ENCODE results near the gene NCAPH2.

NCAPH2 gene

DNA sequence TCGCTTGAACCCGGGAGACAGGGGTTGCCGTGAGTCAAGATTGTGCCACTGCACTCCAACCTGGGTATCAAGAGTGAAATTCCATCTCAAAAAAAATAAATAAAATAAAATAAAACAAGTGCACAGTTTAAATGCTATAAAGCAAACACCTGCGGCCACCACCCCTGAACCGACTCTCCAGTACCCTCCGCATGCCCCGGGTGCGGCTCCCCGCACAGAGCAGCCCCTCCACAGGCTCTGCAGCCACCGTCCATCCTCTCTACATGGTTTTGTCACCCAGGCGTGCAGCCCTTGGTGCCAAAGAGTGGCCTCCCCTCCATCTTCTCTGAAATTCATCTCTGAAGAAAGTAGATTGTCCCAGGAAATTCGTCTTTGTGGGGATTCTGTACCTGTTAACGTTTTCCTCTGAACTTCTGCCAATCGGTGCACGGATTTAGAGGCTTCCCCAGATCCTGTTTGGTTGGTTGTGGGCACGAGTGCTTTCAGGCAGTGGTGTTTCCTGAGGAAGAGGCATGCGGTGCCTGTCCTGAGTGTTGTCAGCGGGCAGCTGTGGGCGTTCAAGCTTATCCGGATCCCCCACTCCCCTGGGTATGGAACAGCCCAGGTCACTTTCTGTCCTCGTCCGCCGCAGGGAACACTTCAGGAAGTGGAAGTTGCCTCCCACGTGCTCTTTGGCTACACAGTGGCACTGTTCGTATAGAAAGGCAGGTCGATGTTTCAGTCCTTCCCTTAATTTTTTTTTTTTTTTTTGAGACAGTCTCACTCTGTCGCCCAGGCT is 17.3 kb upstream of the NCAPH2 start:
- DNase-seq: peak in 1 of 2 experiments; percentile 33

DNA sequence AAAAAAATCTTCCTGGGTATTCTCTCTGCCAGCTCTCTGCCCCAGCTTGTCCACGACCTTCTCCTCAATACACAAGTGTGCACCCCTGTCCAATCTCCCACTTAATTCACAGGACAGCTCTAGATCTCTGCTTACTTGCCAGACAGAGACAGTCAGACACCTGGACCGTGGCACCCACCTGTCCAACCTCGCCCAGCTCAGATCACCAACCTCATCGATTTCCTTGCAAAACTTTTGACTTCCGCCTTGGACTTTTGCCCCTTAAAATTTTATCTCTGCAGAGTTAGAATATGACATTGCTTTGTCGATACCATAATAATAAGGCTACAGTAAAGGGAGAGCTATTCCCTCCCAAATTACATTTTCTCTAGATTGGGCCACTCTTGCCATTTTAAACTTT is 10.9 kb upstream of the NCAPH2 start:
- no peak for DNase-seq

DNA sequence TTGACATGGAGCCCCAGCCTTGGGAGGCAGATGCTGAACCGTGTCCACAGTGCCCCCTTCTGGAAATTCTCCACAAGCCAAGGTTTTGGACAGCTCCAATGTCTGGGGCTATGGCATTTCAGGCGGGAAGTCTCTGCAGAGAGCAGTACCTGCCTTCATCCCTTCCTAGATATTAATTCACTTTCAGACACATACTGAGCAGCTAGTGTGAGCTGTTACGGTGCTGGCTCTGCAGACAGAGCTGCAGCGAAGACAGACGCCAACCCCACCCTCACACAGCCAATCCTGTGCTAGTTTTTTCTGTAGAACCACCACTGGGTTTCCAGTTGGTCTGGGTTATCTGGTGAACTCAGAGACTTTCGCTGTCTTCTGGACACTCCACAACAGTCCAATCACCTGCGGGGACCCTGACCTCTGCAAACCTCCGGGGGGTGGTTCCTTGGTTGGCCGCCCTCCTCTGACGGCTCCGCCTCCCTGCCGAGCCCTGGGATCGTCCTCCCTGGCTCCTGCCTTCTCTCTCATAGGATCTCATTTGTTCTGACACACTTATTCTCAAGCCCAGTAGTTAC is 9.6 kb upstream of the NCAPH2 start:
- peak; percentile 70 to 78 for DNase-seq

DNA sequence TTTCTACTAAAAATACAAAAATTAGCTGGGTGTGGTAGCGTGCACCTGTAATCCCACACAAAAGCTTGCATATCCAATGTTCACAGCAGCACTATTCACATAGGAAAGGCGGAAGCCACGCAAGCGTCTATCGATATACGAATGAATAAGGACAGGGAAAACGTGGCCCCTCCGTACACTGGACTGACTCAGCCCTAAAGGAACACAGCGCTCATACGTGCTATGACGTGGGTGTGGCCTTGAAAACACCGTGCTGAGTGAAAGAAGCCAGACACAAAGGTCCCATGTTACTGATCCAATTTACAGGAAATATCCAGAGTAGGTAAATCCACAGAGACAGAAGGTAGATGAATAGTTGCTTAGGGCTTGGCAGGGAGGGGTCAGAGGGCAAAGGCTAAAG is 7.6 kb upstream of the NCAPH2 start:
- DNase-seq: no peak

DNA sequence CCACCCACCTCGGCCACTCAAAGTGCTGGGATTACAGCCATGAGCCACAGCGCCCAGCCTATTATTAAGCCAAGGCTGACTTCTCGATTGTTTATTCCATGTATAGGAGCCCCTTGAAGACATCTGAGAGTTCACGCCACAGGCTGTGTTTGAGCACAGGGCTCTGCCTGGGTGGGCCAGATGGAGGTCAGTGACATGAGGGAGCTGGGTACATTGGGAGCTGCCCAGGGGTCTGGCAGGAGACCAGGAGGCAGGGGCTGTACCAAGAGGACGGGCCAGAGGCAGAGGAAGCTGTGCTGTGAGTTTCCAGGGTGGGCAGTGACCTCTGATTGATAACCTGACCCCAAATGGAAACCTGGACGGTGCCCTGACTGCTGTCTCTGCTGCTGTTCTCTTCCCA is 5.9 kb upstream of the NCAPH2 start:
- DNase-seq: no peak

DNA sequence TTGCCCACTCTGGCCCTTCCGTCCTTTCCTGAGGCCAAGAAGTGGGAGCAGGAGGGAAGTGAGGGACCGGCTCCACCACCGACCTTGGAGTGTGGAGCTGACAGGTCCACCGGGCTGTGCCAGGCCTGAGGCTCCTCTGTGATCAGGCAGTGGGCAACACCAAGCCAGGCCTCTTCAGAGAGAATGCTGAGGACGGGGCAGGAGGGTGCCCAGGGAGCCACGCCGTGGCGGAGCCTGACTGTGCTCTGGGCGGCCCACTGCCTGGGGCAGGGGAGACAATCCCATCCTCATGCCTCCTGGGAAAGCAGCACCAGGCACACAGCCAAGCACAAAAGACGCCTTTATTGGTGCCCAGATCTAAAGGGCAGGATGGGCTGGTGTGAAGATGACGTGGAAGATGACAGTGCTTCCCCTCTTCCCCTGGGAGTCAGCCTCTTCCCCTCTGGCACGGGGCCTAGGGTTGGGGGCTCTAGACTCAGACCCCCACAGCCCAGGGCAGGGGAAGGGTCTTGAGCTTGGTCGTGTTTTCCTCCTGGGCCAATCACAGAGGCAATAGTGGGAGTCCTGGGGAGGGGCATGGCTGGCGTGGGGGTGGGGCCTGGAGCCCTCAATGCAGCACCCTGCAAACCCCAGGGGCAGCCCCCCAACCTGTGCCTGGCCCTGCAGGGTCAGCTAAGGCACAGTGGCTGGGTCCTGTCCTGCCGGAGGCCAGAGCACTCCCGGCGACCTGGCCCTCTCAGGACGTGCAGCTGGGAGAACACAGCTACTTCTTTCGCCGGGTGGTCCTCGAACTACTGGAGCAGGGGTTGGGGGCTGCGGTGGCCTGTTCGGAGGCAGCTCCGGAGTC is 5.2 kb upstream of the NCAPH2 start:
- no peak for DNase-seq

DNA sequence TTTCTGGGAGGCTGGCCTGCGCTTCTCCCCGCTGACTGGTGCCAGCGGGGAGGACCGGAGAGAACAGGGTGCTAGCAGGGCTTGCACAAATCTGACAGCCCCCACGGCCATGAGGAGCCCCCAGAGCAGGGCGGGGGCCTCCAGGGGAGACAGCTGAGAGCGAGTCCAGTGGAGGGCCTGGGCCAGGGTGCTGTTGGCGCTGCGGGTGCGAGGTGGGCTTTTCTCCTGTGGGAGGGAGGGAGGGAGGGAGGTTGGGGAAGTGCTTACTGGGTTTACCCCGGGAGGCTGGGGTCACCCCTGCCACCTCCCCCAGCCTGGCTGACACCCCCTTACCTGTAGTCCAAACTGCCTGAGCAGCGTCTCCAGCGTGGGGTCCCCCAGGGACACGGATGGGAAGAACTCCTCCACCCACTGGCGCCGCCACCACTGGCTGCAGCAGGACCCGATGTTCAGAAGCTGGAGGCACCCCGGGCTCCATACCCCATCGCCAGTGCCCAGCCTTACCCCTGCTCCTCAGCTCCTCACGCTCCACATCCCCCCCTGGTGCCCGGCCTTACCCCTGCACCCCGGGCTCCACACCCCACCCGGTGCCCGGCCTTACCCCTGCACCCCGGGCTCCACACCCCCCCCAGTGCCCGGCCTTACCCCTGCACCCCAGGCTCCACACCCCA is 4.4 kb upstream of the NCAPH2 start:
- DNase-seq: no peak

DNA sequence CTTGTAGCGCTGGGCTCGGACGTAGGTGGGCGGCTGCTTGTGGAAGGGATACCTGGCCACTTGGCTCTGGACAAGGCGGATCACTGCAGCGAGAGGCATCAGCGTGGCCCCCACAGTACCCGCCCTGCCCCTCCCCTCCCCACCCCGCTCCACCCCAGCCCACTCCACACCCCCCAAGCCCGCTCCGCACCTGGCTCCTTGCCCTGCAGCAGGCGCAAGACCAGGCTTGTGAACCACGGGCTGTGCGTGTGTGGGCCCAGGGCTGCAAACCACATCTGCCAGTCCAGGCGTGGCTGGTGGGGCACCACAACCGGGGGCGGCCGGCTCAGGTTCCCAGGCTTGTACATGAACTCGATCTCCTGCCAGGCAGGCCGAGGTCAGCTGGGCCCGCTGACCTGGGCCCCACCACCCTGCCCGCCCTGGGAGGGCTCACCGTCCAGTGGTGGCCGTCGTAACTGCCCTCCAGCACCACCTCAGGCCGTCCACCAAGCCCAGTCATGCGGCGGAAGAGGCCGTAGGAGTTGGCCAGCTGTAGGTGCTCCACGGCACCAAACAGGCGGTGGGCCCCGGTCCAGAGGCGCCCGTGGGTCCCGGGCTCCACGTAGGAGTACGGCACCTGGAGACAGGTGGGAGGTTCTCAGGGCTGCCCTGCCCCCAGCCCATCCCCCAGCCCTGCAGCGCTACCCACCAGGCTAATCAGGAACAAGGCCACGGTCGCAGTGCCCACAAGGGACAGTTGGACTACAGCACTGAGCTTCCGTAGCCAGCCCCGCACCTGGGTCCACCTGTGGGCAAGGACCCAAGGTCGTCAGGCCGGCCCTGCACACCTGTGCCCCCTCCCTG is 3.4 kb upstream of the NCAPH2 start:
- DNase-seq: no peak

DNA sequence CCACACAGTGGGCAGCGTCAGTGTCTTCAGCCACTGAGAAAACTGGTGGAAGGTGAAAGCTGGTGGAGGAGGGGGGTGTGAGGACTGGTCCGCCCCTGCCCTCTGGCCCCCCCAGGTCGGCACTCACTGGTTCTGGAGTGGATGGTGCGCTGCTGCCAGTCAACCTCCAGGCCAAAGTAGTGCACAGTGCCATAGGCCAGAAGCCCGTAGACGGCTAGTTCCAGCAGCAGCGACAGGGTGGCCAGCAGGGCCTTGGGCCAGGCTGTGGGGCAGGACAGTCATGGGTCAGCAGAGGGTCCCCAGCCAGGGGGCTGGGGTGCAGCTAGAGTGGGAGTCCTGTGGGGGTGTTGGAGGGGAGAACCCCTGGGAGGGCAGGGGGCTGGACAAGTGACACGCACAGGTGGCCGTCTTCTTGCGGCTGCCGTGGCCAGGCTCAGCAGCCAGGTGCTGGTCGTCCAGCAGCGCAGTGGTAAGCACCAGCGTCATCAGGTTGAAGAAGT is 2.7 kb upstream of the NCAPH2 start:
- no peak for DNase-seq

DNA sequence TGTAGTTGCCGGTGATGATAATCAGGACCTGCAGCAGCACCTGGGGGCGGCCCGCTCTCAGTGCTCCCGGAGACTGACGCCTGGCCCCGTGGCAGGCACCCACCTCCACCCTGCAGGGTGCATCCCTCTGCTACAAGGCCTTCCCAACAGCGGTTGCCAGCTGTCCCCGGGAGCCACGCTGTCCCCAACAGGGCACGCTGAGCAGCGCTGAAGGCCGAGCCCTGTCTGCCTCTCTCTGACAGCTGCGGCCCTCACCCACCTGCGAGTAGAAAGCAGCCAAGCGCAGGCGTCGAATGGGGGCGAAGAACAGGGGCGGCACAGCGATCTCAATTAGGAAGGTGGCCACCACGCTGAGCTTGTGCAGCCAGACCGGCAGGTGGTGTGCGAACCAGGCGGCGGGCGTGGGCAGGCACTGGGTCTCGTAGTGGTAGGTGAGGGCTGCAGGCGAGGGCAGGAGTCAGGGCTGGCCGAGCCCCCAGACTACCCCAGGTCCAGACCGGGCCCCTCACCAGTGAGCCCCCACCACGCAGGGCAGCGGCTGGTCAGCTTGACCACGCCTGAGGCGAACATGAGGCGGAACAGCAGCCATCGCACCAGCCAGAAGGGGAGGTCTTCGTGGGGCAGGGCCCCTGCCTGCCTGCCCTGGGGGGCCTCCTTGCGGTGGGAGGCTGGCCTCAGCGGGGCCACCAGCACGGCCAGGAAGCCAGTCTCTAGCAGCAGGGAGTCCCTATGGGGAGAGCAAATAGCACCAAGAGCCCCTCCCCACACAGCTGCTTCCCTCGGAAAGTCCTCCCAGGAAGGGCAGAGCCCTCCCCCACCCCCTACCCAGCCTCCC is 2.0 kb upstream of the NCAPH2 start:
- DNase-seq: no peak

DNA sequence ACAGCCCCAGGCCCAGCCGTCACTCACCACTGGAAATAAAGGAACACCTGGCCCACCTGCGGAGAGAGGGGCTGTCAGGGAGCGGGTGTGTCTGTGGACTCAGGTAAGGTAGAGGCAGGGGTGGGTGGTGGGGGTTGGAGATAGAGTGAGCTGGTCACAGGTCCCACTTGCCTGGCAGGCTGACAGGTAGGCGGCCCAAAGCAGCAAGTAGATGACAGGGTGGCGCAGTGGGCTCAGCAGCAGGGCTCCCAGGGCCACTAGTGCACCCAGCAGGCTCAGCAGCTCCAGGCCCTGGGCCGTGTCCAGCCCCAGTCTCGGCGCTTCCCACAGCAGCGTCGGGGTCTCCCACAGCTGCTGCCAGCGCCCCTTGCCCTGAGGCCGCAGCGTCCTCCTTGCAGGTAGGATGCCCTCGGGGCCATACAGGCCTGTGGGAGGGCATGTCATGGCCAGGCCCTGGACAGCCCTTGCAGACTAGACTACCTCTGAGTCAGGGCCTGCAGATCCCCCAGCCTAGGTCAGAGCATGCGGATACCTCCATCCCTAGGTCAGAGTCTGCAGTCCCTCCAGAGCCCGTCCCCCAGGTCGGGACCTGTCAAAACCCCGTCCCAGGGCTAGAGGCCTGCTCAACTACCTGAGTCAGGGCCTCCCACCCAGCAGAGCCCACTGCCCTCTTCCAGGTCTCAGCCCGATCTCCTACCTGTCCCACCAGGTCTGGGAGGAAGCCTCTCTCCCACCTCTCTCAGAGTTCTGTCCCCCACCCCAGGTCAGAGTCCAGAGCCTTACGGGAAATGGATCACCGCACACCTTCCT is 1.2 kb upstream of the NCAPH2 start:
- peak in 1 of 2 experiments; percentile 27 for DNase-seq

DNA sequence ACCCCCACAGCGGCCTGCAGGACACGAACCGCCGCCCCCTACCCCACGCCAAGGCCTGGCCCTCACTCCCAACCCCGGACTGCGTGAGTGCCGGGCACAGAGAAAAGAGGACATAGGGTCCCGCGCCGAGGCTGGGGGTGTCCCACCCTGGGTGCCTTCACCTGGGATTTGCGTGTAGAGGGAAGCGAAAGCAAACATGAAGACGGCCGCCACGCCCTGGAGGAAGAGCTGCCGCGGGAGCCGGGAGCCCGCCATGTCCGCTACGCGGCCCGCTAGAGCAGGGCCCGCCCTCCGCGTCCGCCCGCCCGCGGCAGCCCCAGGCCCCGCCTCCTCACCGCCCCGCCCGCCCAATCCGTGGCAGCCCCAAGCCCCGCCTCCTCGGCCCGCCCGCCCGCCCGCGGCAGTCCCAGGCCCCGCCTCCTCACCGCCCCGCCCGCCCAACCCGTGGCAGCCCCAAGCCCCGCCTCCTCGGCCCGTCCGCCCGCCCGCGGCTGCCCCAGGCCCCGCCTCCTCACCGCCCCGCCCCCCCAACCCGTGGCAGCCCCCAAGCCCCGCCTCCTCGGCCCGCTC is 518 bp upstream of the NCAPH2 start, which contains the start of gene LMF2:
TSS of gene LMF2 (minus strand) at position 282 of the 570 bp plus-strand sequence. CDS start at position 255, 27 bp downstream.
- peak; percentile 94 for DNase-seq

DNA sequence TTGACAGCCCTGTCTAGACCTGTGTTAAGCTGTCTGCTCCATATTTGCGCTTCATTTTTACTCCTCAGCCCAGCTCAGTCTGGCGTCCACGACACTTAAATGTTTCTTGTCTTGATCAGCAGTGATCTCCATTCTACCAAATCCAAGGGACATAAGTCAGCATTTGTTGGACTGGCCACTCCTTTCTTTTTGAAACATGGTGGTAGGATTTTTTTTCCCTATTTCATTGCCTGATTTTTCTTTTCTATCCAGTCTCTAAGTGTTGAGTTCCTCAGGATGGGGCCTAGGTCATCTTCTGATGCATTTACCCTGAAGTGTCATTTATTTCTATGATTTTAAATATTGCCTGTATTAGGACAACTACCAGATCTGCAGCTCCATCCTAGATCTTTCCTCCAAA is 873 bp downstream of the NCAPH2 start:
- DNase-seq: no peak

DNA sequence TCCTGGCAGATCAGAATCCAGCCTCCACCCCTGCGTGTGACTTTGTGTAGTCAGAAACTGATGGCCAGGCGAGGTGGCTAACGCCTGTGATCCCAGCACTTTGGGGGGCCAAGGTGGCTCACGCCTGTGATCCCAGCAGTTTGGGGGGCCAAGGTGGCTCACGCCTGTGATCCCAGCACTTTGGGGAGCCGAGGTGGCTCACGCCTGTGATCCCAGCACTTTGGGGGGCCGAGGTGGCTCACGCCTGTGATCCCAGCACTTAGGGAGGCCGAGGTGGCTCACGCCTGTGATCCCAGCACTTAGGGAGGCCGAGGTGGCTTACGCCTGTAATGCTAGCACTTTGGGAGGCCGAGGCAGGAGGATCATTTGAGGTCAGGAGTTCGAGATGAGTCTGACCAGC is 5.2 kb downstream of the NCAPH2 start:
- DNase-seq: no peak

DNA sequence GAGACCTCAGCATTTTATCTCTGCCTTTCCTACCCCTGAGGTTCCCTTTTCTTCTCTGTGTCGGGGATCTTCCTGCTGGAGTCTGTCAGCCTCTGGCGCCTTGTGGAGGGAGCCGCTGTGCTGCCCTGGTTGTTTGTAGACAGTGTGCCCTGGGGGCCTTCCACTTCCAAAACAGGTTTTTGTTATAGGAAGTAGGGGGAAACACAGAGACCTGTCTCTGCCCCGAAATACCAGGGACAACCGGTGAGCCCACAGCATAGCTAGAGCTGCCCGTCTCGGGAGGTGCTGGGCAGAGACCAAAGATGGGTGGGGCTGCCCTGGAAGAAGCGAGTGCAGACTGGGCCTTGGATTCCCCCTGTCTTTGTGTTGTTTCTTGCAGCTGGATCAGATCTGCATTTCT is 8.0 kb downstream of the NCAPH2 start:
- no peak for DNase-seq

DNA sequence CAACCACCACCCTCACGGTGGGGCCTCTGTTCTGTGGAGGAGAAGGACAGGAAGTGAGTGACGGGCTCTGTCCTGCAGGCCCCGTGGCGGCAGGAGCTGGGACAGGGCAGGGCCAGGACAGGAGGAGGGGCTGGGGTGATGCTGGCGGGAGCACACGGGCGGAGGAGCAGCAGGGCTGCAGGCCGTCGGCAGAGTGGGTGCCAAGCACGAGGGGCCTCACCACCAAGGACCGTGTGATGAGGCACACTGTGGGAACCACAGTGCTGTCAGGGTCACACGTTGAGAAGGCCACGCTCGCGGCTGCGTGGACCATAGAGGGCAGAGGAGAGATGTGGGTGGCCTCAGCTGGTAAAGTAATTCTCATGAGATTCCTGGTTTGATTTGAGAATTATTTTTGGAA is 8.9 kb downstream of the NCAPH2 start:
- DNase-seq: no peak

DNA sequence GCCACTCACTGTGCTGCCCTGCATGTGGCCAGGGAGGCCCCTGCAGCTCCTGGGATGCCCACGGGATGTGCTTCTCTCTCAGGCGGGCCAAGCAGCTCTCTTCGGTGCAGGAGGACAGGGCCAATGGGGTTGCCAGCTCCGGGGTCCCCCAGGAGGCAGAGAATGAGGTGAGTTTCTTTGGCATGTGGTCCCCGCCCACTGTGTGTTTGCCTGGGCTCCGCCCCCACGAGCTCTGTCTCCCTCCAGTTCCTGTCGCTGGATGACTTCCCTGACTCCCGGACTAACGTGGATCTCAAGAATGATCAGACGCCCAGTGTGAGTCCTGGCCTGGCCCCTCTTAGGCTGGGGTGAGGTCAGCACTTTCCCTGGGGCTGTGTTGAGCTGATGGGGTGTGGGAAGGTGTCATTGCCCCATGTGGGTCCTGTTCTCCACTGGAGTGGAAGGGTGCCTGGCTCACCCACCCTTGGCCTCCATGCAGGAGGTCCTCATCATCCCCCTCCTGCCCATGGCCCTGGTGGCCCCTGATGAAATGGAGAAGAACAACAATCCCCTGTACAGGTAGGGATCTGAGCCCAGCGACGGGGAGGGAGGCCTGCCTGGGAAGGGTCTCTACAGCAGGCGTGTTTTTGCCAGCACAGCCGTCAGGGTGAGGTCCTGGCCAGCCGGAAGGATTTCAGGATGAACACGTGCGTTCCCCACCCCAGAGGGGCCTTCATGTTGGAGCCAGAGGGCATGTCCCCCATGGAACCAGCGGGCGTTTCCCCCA is 9.7 kb downstream of the NCAPH2 start:
- no peak for DNase-seq

DNA sequence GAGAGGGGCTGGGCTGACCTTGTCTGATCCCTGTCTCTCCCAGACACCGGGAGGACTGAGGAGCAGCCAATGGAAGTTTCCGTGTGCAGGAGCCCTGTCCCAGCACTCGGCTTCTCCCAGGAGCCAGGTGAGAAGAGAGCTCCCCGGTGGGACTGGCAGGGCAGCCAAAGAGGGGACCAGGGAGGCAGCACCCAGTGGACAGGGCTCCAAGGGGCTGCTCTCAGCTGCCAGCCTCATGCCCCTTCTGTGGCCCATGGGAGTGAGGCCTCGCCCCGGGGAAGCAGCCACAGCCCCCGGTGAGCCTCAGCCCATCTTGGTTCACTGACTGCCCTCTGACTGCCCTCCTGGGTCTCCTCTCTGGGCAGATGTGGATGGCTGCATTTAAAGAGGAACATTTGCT is 10.6 kb downstream of the NCAPH2 start:
- no peak for DNase-seq

DNA sequence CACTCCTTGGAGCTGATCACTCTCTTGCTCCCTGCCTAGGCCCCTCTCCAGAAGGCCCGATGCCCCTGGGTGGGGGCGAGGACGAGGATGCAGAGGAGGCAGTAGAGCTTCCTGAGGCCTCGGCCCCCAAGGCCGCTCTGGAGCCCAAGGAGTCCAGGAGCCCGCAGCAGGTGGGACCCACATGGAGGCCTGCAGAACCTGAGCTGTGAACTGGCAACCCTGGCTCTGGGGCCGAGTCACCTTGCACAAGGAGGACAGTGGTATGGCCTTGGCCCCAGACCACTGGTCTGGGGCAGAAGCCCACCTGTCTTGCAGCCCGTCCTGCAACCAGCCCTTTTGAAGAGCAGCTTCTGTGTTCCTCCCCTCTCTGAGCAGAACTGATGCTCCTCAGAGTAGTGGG is 11.1 kb downstream of the NCAPH2 start:
- no peak for DNase-seq

Data from activated CD4-positive, alpha-beta T cell treated with anti-CD3 and anti-CD28 coated beads, Interleukin-2, amount 50 U/mL, for 48 hours (primary cell).